Measurements from ENCODE around the gene UNK.
"Not testable (repeated sequence)": the region's sequence is repeated elsewhere in the genome, so short reads cannot be mapped to it uniquely, and the experiment has no call there.

DNA sequence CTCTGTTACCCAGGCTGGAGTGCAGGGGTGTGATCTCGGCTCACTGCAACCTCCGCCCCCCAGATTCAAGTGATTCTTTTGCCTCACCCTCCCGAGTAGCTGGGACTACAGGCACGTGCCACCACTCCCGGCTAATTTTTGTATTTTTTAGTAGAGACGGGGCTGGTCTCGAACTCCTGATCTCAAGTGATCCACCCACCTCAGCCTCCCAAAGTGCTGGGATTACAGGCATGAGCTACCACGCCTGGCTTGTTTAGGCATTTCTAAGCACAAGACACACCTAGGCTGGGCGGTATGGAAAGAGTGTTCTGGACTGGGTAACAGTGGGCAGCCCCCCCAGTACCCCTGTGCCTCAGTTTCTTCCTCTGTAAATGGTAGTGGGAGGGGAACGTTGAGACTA is 85.6 kb downstream of the UNK start:
- not testable (repeated sequence) for TF ChIP-seq CTCF (conservative IDR thresholded peaks at IDR 0.05 in 1 of 2, IDR thresholded peaks at IDR 0.05 in 1 of 2; ENCODE audit: low read depth in 1 of 2, low read length in 2 of 2); EZH2 (IDR thresholded peaks at IDR 0.05; ENCODE audit: low read length, missing control alignments)
